Astrocyte (in vitro differentiated cells and primary cell): ENCODE data around the gene SPIRE1.

Experiments used
- CTCF ChIP-seq: IDR thresholded peaks from 2 replicates; pipeline ENCODE4 v1.5.1; 2011; ENCODE audit warnings: low read depth, mild to moderate bottlenecking, inconsistent platforms, low read length, moderate library complexity; ENCODE audit not compliant: insufficient read depth
- EZH2 ChIP-seq: IDR thresholded peaks from 2 replicates; pipeline ENCODE4 v1.6.1; 2012; ENCODE audit warnings: mild to moderate bottlenecking, low read length, inconsistent platforms; ENCODE audit not compliant: insufficient read depth

- TF ChIP-seq CTCF (no peak), EZH2 (no peak)
These were observed 180.3 kb downstream of the SPIRE1 start for GRCh38 chr18:12477606-12478005.
